SJSA1 (cell line): ENCODE data around the gene KIF6. TPM values are rescaled to one million over a fixed set of nuclear protein-coding genes. Genes with fewer than 3 reads are reported as not detected.

ENCODE experiments used
- DNase-seq, 2 experiments: peaks; one replicate each; pipeline ENCODE4 v3.0.0-alpha.2; 2015 to 2020; ENCODE audit warnings: low spot score in 2 of 2, low read depth in 1 of 2
- H3K27ac ChIP-seq: fragments of 250-450 bp; sonication (Bioruptor Pico); 2 replicates; pipeline ENCODE4 v1.5.1; 2020; ENCODE audit warnings: mild to moderate bottlenecking, moderate library complexity
- H3K27me3 ChIP-seq: fragments of 250-450 bp; sonication (Bioruptor Pico); replicated peaks from 2 replicates; pipeline ENCODE4 v1.5.1; 2020; ENCODE audit warnings: mild to moderate bottlenecking, moderate library complexity
- H3K36me3 ChIP-seq: fragments of 250-450 bp; sonication (Bioruptor Pico); 2 replicates; pipeline ENCODE4 v1.5.1; 2020; ENCODE audit warnings: mild to moderate bottlenecking
- H3K4me1 ChIP-seq: fragments of 250-450 bp; sonication (Bioruptor Pico); replicated peaks from 2 replicates; pipeline ENCODE4 v1.6.1; 2021; ENCODE audit warnings: mild to moderate bottlenecking
- H3K4me3 ChIP-seq: fragments of 250-450 bp; sonication (Bioruptor Pico); 2 replicates; pipeline ENCODE4 v1.5.1; 2020; ENCODE audit warnings: mild to moderate bottlenecking
- H3K9me3 ChIP-seq: fragments of 250-450 bp; sonication (Bioruptor Pico); replicated peaks from 2 replicates; pipeline ENCODE4 v1.5.1; 2020; ENCODE audit warnings: mild to moderate bottlenecking
- total RNA-seq: library from RNA; depleted of rRNA; stranded (reverse); fragments of >200 nt; shearing (Covaris generic); gene quantifications from 2 replicates; pipeline ENCODE4 v1.2.3, GENCODE V29; 2014

KIF6 gene
- total RNA-seq, 1 experiment from 2014 or later, result not detected

DNA sequence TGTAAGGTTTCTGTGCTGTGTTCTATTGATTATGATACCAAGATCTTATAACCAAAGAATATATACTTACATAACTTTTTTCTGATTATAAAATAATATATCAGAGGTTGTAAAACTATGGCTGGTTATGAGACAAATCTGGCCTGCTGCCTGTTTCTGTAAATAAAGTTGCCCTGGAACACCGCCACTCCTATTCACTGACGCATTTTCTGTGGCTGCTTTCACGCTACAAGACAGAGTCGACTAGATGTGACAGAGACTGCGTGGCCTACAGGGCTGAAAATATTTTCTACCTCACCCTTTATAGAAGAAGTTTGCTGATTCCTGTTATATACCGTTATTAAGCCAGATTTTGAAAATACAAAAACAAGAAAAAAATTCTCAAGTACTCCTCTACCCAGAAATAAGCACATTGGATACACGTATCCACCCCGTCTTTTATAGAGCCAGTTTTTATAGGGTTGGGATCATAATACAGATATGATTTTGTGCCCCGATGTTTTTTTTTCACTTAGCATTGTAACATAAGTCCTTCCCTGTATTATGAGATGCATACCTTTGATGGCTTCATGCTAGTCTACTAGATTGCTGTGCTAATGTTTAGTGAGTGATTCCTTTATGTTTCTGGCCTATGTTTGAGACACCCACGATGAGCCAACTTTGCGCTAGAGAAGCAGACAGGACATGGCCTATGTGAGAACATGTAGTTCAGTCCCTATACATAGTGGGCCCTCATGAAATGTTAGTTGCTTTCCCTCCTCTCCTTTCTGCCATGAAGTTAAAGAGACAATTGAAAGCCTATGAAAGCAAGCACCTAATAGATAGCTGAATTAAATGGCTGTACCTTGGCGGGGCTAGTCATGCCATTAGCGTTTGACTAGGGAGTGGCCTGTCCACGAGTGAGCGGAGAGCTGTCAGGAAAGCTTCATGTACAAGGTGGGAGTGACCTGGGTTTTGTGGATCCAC lies 304.6 kb downstream of the KIF6 start:
- Histone ChIP-seq H3K9me3 (no peaks in the 10 kb centered on the region), H3K27me3 (no peaks in the 10 kb centered on the region), H3K36me3 (no peaks in the 10 kb centered on the region), H3K4me1 (peaks cover 25% of the 10 kb centered on the region), H3K4me3 (no peak overlapping the region), H3K27ac (no peak overlapping the region)
- no peak for DNase-seq

DNA sequence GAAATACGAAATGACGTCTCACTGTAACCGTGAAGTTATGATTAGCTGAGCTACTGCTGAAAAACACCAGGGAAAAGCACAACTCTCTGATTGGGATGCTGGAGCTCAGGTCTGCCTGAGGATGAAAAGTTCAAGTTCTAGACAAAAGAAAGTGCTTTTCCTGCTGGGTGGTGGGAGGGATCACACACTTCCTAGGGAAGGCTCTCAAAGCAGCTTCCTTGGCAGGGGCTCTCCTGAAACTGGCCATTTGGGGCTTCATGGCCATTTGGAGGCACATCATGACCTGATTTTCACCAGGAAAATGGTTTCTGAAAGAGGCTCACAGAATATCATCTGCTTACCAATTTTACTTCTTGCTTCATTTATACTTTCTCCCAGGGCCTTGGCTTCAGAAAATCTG lies 305.6 kb downstream of the KIF6 start:
- DNase-seq, result no peak
- H3K27me3 ChIP-seq, result no peaks in the 10 kb centered on the region
- no peaks in the 10 kb centered on the region for H3K9me3 ChIP-seq
- peaks cover 20% of the 10 kb centered on the region for H3K4me1 ChIP-seq
- no peak overlapping the region for H3K4me3 ChIP-seq
- no peak overlapping the region for H3K27ac ChIP-seq
- no peaks in the 10 kb centered on the region for H3K36me3 ChIP-seq

DNA sequence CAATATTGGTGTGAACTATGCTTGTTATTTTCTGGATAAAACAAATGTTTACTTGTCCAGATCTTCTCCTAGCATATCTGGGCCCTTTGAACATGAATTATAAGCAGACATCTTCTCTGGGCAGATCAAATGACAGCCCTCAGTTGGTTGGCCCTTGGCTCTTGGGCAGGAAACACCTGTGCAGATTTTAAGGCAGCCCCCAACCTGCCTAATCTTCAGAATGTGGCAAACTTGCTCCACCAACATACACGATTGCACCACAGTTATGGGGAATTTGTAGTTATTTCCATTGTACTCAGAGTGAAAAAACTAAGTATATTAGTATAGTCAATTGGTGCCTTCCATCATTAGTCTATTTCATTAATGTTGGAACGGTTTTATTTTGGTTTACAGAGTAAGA lies 307.8 kb downstream of the KIF6 start:
- Histone ChIP-seq H3K27ac (peak overlapping the region; percentile 81), H3K4me3 (no peak overlapping the region), H3K9me3 (no peaks in the 10 kb centered on the region), H3K36me3 (no peaks in the 10 kb centered on the region), H3K4me1 (peaks cover 20% of the 10 kb centered on the region), H3K27me3 (no peaks in the 10 kb centered on the region)
- no peak for DNase-seq

DNA sequence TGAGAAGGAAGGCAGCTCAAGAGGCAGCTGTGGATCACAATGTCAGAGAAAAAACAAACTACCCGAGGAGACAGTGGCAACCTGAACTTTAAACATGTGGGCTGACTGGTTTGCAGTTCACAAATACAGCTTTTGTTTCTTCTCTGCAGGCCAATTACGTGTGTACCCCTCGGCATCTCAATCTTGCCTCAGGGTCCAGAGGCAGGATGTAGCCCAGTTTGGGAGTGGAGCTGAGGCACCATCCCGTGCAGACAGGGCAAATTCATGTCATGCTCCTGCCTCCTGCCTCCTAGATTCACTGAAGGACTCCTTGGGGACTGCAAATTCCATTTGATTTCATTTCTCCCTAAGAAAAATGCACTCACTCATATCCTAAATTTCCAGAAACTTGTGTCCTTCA lies 308.5 kb downstream of the KIF6 start:
- no peak overlapping the region for H3K4me3 ChIP-seq
- no peaks in the 10 kb centered on the region for H3K36me3 ChIP-seq
- peak; percentile 87 to 94 for DNase-seq
- peak overlapping the region; percentile 81 for H3K27ac ChIP-seq
- H3K4me1 ChIP-seq, result peaks cover 20% of the 10 kb centered on the region
- no peaks in the 10 kb centered on the region for H3K9me3 ChIP-seq
- no peaks in the 10 kb centered on the region for H3K27me3 ChIP-seq

DNA sequence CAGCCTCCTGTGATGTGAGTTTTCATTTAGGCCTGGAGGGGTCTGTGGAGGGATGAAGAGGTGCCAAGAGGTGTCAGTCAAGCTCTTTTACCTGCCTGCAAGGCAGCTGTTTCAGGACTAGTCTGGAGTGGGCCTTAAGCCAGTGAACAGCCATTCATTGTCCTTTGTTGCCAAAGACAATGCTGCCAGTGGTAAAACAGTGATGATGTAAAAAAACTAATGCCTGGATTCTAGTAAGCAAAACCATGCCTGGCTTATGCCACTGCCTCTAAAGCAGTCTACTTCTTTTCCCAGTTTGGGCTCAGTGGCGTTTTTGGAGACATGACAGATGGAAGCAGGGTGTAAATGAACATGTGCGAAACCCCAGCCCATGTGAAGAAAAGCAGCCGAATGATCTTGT lies 309.2 kb downstream of the KIF6 start:
- peak in 1 of 2 experiments; percentile 19 for DNase-seq

DNA sequence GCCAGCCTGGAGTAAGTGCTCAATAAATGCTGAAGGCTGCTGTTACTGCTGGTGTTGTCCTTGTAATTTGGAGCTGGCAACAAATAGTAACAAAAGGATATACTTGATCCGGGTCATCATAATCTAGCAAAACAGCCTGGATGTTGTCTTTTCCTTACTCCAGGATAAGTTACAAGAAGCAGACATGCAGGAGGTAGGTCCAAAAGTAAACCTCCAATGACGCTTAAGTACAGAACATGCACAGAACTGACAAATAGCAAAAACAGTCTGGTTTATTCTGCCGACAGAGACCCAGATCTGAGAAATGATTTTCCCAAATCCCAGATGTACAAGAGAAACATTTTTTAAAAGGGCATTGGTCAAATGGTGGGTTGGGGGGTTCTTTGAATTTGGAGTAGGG lies 309.7 kb downstream of the KIF6 start:
- no peak for DNase-seq
- H3K4me3 ChIP-seq, result no peak overlapping the region
- H3K4me1 ChIP-seq, result peaks cover 20% of the 10 kb centered on the region
- peak overlapping the region; percentile 71 for H3K27ac ChIP-seq
- H3K27me3 ChIP-seq, result no peaks in the 10 kb centered on the region
- H3K9me3 ChIP-seq, result no peaks in the 10 kb centered on the region
- no peaks in the 10 kb centered on the region for H3K36me3 ChIP-seq

More for the DNA sequence above, 309.2 kb downstream of the KIF6 start:
- Histone ChIP-seq H3K4me1 (peaks cover 20% of the 10 kb centered on the region), H3K27ac (peak overlapping the region; percentile 71), H3K36me3 (no peaks in the 10 kb centered on the region), H3K27me3 (no peaks in the 10 kb centered on the region), H3K9me3 (no peaks in the 10 kb centered on the region), H3K4me3 (no peak overlapping the region)

DNA sequence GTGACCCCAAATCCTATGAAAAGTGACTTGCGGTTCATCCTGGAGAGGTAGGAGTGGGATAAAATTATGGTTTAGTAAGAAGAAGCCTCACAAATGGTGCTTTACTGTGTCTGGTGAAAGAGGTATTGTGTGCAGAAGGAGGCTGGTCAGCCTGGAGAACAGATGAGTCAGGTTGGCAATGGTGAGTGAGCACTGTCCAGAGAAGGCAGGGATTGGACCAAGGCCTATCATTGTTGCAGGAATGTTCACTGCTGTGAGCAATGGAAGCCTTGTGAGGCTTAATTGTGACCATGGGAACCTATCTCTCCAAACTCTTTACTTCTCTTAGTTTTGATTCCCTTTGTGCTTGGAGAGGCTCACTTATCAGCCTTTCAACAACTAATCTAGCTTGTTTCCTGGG lies 313.7 kb downstream of the KIF6 start:
- Histone ChIP-seq H3K27ac (no peak overlapping the region), H3K4me1 (peaks cover 12% of the 10 kb centered on the region), H3K36me3 (no peaks in the 10 kb centered on the region), H3K27me3 (no peaks in the 10 kb centered on the region), H3K4me3 (no peak overlapping the region), H3K9me3 (no peaks in the 10 kb centered on the region)
- DNase-seq, result peak in 1 of 2 experiments; percentile 12

DNA sequence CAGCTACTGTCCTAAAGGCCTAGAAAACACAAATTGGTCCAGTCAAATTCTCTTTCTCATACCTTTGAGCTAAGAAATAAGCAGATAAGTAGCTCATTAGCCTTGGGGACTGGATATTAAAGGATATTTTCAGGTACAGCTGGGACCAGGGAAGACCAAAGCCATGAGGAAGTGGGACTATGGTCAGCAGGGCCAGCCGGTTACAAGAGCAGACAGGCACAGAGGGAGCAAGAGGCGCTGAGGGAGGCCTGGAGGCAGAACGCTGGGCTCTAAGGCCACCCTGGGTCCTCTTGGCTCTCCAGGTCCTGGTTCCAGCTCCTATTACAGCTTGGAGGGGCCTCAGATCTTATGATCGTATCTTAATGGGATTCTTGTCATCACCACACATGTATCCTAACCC lies 314.2 kb downstream of the KIF6 start:
- H3K27ac ChIP-seq, result no peak overlapping the region
- H3K9me3 ChIP-seq, result no peaks in the 10 kb centered on the region
- no peaks in the 10 kb centered on the region for H3K36me3 ChIP-seq
- H3K4me3 ChIP-seq, result no peak overlapping the region
- H3K27me3 ChIP-seq, result no peaks in the 10 kb centered on the region
- no peak for DNase-seq
- H3K4me1 ChIP-seq, result peaks cover 7% of the 10 kb centered on the region

DNA sequence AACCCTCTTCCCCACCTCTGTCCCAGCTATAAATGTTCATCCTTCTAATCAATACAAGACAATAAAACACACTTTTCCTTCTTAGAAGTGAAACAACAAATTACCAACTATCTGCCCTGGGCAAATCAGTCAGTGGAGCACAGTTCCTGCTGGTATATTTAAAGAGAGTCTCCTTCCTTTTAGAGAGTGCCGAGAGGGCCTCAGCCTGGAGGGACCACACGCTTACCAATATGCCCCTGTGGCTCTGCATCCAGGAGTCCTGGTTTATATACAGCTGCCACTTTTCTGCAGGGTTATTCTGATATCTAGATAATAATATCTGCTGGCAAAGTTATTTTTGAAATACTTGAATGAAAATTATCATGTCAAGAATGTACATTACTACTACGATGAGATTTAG lies 315.3 kb downstream of the KIF6 start:
- Histone ChIP-seq H3K9me3 (no peaks in the 10 kb centered on the region), H3K4me1 (no peaks in the 10 kb centered on the region; the same call in 1 of the 2 replicates), H3K27me3 (no peaks in the 10 kb centered on the region), H3K36me3 (no peaks in the 10 kb centered on the region), H3K27ac (no peak overlapping the region), H3K4me3 (no peak overlapping the region)
- no peak for DNase-seq

DNA sequence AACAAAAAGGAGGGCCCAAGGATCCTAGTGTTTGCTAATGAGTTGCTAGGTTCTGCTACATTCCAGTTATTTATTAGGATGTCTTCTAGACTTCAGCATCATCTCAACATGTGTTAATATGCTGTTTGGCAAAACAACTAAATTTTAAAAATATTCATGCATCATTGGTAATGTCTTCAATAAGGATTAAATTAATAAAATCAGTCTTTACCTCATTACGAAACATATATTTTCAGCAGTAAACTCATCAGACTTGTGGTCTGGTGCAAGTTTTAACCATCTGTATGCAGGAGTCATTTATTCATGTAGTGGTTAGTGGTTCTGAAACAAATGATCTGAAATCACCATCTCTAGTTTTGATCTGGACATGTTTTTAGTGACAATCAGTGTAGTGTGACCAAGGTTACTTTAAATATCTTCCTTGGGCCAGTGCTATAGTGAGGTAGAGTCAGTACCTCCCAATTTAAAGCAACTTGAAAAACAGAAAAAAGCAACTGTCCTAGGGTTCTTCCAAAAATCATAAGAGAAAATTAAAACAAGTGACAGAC lies 317.7 kb downstream of the KIF6 start:
- Histone ChIP-seq H3K9me3 (no peaks in the 10 kb centered on the region), H3K4me3 (no peak overlapping the region), H3K36me3 (no peaks in the 10 kb centered on the region), H3K27ac (no peak overlapping the region), H3K27me3 (no peaks in the 10 kb centered on the region), H3K4me1 (no peaks in the 10 kb centered on the region; the same call in 1 of the 2 replicates)
- no peak for DNase-seq

DNA sequence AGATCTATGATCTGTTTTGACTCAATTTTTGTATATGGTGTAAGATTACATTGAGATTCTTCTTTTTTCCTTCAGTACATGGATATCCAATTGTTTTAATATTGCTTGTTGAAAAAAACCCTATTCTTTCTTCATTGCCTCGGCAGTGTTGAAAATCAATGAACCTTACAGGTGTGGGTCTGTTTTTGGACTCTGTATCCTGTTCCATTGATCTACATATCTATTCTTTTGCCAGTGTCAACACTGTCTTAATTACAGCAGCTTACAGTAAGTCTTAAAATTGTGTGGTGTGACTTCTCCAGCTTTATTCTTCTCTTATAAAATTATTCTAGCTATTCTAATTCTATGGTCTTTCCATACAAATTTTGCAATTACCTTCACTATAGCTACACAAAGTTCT lies 320.9 kb downstream of the KIF6 start:
- no peak for DNase-seq
- Histone ChIP-seq H3K4me3 (no peak overlapping the region), H3K27ac (no peak overlapping the region), H3K36me3 (no peaks in the 10 kb centered on the region), H3K27me3 (no peaks in the 10 kb centered on the region), H3K9me3 (no peaks in the 10 kb centered on the region), H3K4me1 (no peaks in the 10 kb centered on the region)

DNA sequence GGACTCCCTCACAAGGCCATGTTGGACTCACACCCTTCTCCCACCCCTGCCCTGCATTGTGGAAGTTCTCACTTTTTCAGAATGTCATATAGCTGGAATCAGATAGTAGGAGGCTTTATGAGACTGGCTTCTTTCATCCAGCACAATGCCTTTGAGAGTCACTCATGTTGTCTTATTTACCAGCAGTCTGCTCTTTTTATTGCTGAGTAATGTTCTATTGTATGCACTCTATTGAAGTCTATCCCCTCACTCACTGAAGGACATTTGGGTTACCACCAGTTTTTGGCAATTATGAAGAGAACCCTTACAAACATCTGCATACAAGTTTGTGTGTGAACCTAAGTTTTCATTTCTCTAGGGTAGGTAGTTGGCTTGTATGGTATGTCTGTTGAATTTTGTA lies 321.9 kb downstream of the KIF6 start:
- no peaks in the 10 kb centered on the region for H3K9me3 ChIP-seq
- DNase-seq, result no peak
- H3K4me1 ChIP-seq, result no peaks in the 10 kb centered on the region
- no peak overlapping the region for H3K27ac ChIP-seq
- H3K27me3 ChIP-seq, result no peaks in the 10 kb centered on the region
- H3K36me3 ChIP-seq, result no peaks in the 10 kb centered on the region
- no peak overlapping the region for H3K4me3 ChIP-seq

DNA sequence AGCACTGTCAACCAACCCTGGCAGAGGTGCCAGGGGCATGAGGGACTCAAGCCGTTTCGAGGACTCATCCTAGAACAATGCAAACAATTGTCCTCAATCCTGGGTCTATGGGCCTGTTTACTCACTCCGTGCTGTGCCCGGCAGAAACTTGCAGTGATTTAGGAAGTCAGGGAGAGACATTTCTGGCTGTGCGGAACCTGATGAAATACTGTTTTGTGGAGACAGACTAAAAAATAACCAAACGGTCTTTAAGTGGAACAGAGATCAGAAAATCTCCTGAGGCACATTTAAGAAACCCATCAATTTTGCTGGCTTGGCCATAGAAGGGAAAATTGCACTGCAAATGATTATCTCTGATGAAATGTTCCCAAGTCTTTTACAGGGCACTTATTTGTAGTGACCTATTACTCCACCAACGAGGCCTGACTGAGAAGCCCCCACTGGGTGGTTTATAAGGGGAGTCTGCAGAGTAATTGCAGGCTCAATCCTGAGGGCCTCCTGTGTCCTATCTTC lies 322.9 kb downstream of the KIF6 start:
- DNase-seq, result no peak
- Histone ChIP-seq H3K27me3 (no peaks in the 10 kb centered on the region), H3K4me1 (no peaks in the 10 kb centered on the region), H3K36me3 (no peaks in the 10 kb centered on the region), H3K27ac (no peak overlapping the region), H3K9me3 (no peaks in the 10 kb centered on the region), H3K4me3 (no peak overlapping the region)

DNA sequence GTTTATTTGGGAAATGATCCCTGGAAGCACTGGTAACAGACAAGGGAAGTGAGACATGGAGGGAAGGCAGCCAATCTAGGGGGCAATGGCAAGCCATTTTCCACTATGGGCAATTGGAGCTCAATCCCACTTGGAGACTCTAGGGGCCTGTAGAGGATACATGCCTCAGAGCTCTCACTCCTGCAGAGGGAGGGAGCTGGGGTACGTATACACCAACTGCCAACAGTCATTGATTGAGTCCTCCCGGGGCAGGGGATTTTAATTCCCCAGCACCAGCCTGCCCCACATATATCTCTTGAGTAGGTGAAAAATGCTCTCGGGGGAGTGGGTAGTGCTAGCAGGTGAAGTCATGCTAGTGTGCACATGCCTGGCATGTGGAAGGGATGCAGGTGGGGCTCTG lies 323.8 kb downstream of the KIF6 start:
- no peak for DNase-seq
- Histone ChIP-seq H3K36me3 (no peaks in the 10 kb centered on the region), H3K9me3 (no peaks in the 10 kb centered on the region), H3K4me3 (no peak overlapping the region), H3K4me1 (no peaks in the 10 kb centered on the region), H3K27ac (no peak overlapping the region), H3K27me3 (no peaks in the 10 kb centered on the region)
